ENCODE results near the gene OOSP3.

OOSP3 gene

DNA sequence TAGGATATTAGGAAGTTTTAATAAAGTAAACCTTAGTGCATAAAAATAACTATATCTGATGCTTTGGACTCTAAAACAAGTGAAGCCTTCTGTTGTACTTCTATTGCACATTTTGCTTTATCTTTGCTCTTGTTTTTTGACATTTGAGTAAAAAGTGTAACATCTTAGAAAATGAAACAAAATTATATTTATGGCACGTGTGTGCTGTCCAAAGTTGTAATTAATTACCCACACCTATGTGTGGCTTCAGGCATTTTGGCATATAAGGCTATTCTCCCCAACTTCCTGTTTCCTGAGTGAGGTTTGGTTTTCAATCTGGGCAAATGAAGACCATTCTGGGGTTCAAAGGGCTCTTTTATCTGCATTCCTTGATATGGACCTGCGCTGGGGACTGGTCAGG lies 59.5 kb downstream of the OOSP3 start, which contains the start of gene OOSP1:
Gene OOSP1 (plus strand): TSS at position 301 of the 400 bp plus-strand sequence. CDS start 23 bp downstream, at position 324.
- no peak for DNase-seq
- in situ Hi-C loops (cut with MboI; ENCODE audit: low pct_unique_long_range_greater_than_20kb, low sequenced_read_pairs), result no loop called here

DNA sequence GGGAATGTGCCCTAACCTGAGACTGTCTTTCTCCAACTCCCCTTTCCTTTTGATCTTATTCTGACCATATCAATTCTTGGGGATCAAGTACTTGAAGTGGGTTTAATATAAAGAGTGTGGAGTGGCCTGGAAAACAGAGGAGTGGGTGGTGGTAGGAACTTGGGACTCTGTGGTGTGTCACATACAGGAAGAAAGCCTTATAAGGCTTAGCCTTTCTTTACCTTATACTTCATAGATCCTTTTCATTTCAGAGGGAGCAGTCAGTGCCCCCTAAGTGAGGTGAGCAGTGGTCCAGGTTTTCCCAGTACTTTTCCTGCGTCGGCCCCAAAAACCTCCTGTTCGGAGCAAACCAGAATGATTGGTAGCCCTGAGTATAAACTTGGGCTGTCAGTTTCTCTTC lies 60.1 kb downstream of the OOSP3 start:
- in situ Hi-C loops (cut with MboI; ENCODE audit: low pct_unique_long_range_greater_than_20kb, low sequenced_read_pairs), result no loop called here
- no peak for DNase-seq

DNA sequence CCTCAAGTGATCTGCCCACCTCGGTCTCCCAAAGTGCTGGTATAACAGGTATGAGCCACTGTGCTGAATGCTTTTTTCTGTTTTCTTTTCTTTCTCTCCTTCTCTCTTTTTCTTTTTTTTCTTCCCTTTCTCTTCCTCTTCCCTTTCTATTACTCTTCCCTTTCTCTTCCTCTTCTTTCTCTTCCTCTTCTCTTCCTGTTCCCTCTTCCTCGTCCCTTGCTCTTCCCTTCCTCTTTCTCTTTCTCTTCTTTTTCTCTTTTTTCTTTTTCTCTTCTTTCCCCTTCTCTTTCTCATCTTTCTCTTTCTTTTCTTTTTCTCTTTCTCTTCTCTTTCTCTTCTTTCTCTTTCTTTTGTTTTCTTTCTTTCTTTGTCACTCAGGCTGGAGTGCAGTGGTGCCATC lies 60.9 kb downstream of the OOSP3 start:
- no peak for DNase-seq
- in situ Hi-C loops (cut with MboI; ENCODE audit: low pct_unique_long_range_greater_than_20kb, low sequenced_read_pairs), result no loop called here

DNA sequence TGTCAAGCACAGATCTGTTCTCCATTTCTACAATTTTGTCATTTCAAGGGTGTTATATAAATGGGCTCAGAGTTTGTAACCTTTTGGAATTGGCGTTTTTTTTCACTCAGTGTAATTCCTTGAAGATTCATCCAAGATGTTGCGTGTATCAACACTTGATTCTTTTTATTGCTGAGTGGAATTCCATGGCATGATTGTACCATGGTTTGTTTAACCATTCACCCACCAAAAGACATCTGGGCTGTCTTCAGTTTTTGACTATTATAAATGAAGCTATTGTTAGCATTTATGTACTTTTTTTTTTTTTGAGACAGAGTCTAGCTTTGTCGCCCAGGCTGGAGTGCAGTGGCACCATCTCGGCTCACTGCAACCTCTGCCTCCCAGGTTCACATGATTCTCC lies 62.5 kb downstream of the OOSP3 start:
- DNase-seq, result no peak
- in situ Hi-C loops (cut with MboI; ENCODE audit: low pct_unique_long_range_greater_than_20kb, low sequenced_read_pairs), result no loop called here

DNA sequence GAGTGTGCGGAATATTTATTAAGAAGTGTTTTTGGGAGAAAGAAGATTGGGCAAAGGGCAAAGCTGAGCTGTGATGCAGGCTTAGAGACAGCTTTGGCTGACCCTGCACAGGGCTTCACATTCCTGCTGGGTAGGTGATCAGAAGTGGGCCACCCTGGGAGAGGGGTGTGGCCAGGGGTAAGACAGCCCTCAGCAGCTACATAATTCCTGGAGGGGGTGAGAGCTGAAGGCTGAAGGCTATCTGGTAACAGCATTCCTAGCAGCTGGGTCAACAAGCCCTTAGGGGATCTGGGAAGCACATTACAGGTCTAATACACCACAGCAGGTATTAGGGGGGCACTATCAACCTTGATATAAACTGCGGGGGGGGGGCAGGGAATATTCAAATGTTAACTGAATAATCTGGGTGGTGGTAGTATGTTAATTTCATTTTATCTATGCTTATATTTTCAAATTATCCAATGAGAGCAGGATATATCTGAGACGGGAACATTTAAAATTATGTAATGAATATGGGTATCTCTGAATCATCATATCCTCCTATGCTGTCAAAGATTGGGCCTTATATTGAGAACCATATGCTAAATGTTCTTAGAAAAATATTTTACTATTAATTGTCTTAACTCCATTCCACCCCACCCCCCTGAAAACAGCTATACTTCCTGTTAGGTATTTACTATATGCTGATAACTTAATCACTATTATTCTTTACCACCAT lies 65.6 kb downstream of the OOSP3 start:
- no peak for DNase-seq
- in situ Hi-C loops (cut with MboI; ENCODE audit: low pct_unique_long_range_greater_than_20kb, low sequenced_read_pairs), result no loop called here

DNA sequence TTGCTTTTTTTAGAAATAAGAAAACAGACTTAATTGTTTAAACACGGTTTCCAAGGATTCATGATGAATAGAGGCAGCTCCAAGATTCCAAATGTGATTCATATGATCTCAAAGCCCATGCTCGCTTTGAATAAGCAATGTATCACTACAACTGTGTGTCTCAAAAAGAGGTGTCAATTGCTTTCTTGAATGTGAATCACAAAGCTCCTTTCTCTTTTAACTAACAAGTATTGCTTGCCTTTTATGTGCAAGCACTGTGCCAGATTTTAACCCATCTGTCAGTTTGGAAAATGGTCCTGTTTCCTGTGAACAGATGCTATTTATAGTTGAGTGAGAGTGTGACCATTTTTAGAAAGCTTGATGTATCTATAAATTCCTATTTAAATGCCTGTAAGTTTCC lies 66.1 kb downstream of the OOSP3 start:
- peak; percentile 21 for DNase-seq
- in situ Hi-C loops (cut with MboI; ENCODE audit: low pct_unique_long_range_greater_than_20kb, low sequenced_read_pairs), result no loop called here

All from KBM-7 (cell line).